A549 (cell line): ENCODE results near the gene PNPLA1. TPM values are rescaled to one million over a fixed set of nuclear protein-coding genes. Genes with fewer than 3 reads are reported as not detected.

Source experiments
- ATAC-seq, 2 experiments: fragments of 200-7000 bp in 1 of 2; fragments of >200 bp in 1 of 2; cut with Nextera tagmentation in 1 of 2; cut with Tn5 transposase in 1 of 2; 3 replicates each; pipeline versions ENCODE4 v1.8.0 to v1.9.1; 2018 to 2020; ENCODE audit warnings: mild to moderate bottlenecking in 1 of 2, moderate library complexity in 1 of 2
- CTCF ChIA-PET: fragments of 300-600 bp; sonication (Branson Sonifier 250); formaldehyde crosslinking; extraction: SDS; loops from one replicate; lab custom pipeline; 2021; ENCODE audit warnings: antibody characterized with exemption, inconsistent platforms; lab: Yijun Ruan, JAX
- POLR2A ChIA-PET: fragments of 350-600 bp; formaldehyde crosslinking; extraction: SDS; loops from one replicate; lab custom pipeline; 2021; ENCODE audit warnings: antibody characterized with exemption, inconsistent platforms; lab: Yijun Ruan, JAX
- DNase-seq, 2 experiments: peaks; one replicate each; pipeline versions ENCODE4 v3.0.0 to v3.0.0-alpha.2; 2011 to 2016; ENCODE audit warnings: low read depth in 1 of 2, low spot score in 1 of 2
- FAIRE-seq: peaks from 2 replicates; lab custom pipeline; 2011; peaks lifted over from hg19 to GRCh38; lab: Jason Lieb, UNC
- H3K27ac ChIP-seq, 2 experiments: fragments of >200 bp; sonication (Bioruptor Twin); formaldehyde crosslinking; 3 replicates each; pipeline ENCODE4 v1.5.1; 2016 to 2017
- H3K4me1 ChIP-seq: fragments of >200 bp; sonication (Bioruptor Twin); formaldehyde crosslinking; 3 replicates; pipeline ENCODE4 v1.6.1; 2016
- H3K4me2 ChIP-seq: fragments of >200 bp; sonication (Bioruptor Twin); formaldehyde crosslinking; 3 replicates; pipeline ENCODE4 v1.6.1; 2016
- H3K4me3 ChIP-seq: fragments of >200 bp; sonication (Bioruptor Twin); formaldehyde crosslinking; 3 replicates; pipeline ENCODE4 v1.5.1; 2016
- H3K9me3 ChIP-seq: fragments of >200 bp; sonication (Bioruptor Twin); formaldehyde crosslinking; 3 replicates; pipeline ENCODE4 v1.6.1; 2016
- CBX2 ChIP-seq: fragments of 200-600 bp; sonication (generic); IDR thresholded peaks from 2 replicates; pipeline ENCODE4 v1.6.1; 2016; ENCODE audit warnings: low read depth, mild to moderate bottlenecking, borderline replicate concordance
- CBX8 ChIP-seq: fragments of 200-600 bp; sonication (generic); IDR thresholded peaks from 2 replicates; pipeline ENCODE4 v1.6.1; 2016
- CHD2 ChIP-seq: fragments of 150-350 bp; IDR thresholded peaks from 2 replicates; pipeline ENCODE4 v1.6.1; 2014; ENCODE audit warnings: low read length; ENCODE audit not compliant: partially characterized antibody
- CHD4 ChIP-seq: fragments of 200-600 bp; sonication (generic); IDR thresholded peaks from 2 replicates; pipeline ENCODE4 v1.6.1; 2016; ENCODE audit warnings: antibody characterized with exemption, mild to moderate bottlenecking, borderline replicate concordance
- EHF ChIP-seq: fragments of 250-450 bp; sonication (Bioruptor Pico); IDR thresholded peaks from 2 replicates; pipeline ENCODE4 v1.5.0; 2020; ENCODE audit warnings: mild to moderate bottlenecking
- FOXS1 ChIP-seq: fragments of 250-450 bp; sonication (Bioruptor Pico); IDR thresholded peaks from 2 replicates; pipeline ENCODE4 v1.5.0; 2020; ENCODE audit warnings: mild to moderate bottlenecking, moderate library complexity
- HEYL ChIP-seq: fragments of 250-450 bp; sonication (Bioruptor Pico); IDR thresholded peaks from 2 replicates; pipeline ENCODE4 v1.8.0; 2021; ENCODE audit warnings: mild to moderate bottlenecking, moderate library complexity
- KDM1A ChIP-seq: fragments of 200-600 bp; sonication (generic); IDR thresholded peaks from 2 replicates; pipeline ENCODE4 v1.6.1; 2016; ENCODE audit warnings: low read depth, mild to moderate bottlenecking
- NPAS2 ChIP-seq: fragments of 250-450 bp; sonication (Bioruptor Pico); IDR thresholded peaks from 2 replicates; pipeline ENCODE4 v1.8.0; 2022; ENCODE audit warnings: mild to moderate bottlenecking, moderate library complexity, borderline replicate concordance
- POLR2A ChIP-seq: IDR thresholded peaks from 2 replicates; pipeline ENCODE4 v1.6.1; 2012; ENCODE audit warnings: mild to moderate bottlenecking, low read length
- POLR2AphosphoS2 ChIP-seq: conservative IDR thresholded peaks from 2 replicates; pipeline ENCODE4 v1.6.1; 2012; ENCODE audit warnings: low read length, improper control_type of control experiment, inconsistent platforms
- RARB ChIP-seq: fragments of 250-450 bp; sonication (Bioruptor Pico); IDR thresholded peaks from 2 replicates; pipeline ENCODE4 v1.8.0; 2021; ENCODE audit warnings: mild to moderate bottlenecking, moderate library complexity
- RFX5 ChIP-seq: fragments of 450-650 bp; IDR thresholded peaks from 2 replicates; pipeline ENCODE4 v1.7.1; 2014; ENCODE audit warnings: antibody characterized with exemption, mild to moderate bottlenecking, moderate library complexity
- TFCP2L1 ChIP-seq: fragments of 250-450 bp; sonication (Bioruptor Pico); IDR thresholded peaks from 2 replicates; pipeline ENCODE4 v1.5.0; 2021; ENCODE audit warnings: mild to moderate bottlenecking
- ZNF302 ChIP-seq: fragments of 250-450 bp; sonication (Bioruptor Pico); IDR thresholded peaks from 2 replicates; pipeline ENCODE4 v1.9.0; 2021; ENCODE audit warnings: inconsistent platforms, mild to moderate bottlenecking, moderate library complexity
- ZSCAN20 ChIP-seq: fragments of 250-450 bp; sonication (Bioruptor Pico); IDR thresholded peaks from 2 replicates; pipeline ENCODE4 v1.8.0; 2022; ENCODE audit warnings: mild to moderate bottlenecking, moderate library complexity
- WGBS: methylation state at CpG from one replicate; pipeline ENCODE4 v1.1.6; 2017; ENCODE audit errors: missing lambda C conversion rate; 5-methylcytosine and 5-hydroxymethylcytosine counted together
- polyA plus RNA-seq, 4 experiments: library from polyadenylated mRNA; depleted of rRNA in 3 of 4; stranded (reverse); fragments of >200 nt; fragmentation: RNase III in 1 of 4; extraction: RNeasy Plus Mini Kit Qiagen cat#74134 plus additional on column Dnase treatment in 1 of 4; gene quantifications; 2 replicates in 3 of 4; 3 replicates in 1 of 4; pipeline ENCODE4 v1.2.3, GENCODE V29; 2011 to 2017
- TF ChIP-seq, protein P1 (sequence below): fragments of 150-350 bp; IDR thresholded peaks from 2 replicates; pipeline ENCODE4 v1.6.1; 2014; ENCODE audit warnings: low read depth, mild to moderate bottlenecking, low read length
- TF ChIP-seq, protein P2 (sequence below): fragments of 250-450 bp; sonication (Bioruptor Pico); IDR thresholded peaks from 2 replicates; pipeline ENCODE4 v1.5.0; 2021; ENCODE audit warnings: mild to moderate bottlenecking, moderate library complexity, borderline replicate concordance
- TF ChIP-seq, protein P3 (sequence below): IDR thresholded peaks from 2 replicates; pipeline ENCODE4 v1.6.1; 2012
- TF ChIP-seq, protein P4 (sequence below): fragments of 200-600 bp; sonication (generic); IDR thresholded peaks from 2 replicates; pipeline ENCODE4 v1.6.1; 2016; ENCODE audit warnings: antibody characterized with exemption, mild to moderate bottlenecking, moderate library complexity

Gene PNPLA1
- polyA plus RNA-seq, 2 of the 4 experiments (the other 2 are of a cell fraction): 0.09 TPM; not detected in 1

DNA sequence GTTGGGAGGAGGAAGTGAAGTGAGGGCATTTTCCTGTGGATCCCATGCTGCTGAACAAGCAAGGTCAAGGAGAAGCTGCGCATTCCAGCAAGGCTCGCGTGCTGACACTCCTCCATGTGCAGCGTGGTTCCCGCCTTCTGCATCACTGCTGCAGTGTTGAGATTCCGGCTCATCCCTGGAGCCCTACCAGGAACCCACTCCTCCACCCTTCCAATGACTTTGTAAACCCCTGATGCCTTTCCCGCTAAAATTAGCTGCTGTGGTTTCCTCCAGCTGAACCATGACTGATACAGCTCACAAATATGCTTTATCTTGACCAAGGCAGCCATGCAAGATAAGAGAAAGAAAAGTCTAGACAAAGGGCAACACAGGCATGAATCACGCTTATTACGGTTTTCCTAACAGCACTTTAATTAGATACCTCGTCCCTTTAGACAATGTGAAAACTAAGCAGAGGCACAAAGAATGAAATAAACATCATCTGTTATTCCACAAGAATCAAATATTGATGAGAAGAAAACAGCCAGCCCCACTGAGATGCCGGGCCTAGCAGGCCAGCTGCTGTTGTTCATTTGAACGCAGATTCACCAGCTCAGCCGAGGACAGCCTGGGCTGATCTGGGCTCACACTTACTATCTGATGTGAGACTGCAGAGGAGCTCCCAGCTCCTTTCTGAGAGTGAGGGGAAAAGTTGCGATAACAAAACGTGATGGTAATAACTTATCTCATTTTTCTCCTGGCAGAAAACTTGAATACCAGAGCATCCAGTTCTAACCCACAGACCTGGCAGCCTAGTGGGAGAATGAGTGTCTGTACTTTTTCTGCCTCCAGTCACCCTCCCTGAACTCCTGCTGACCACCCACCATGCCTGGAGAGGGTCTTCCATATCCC, 81.1 kb downstream of the PNPLA1 start:
- no peak for TF ChIP-seq EHF (CRISPR knock-in tag)
- TF ChIP-seq RARB (CRISPR knock-in tag): no peak
- TF ChIP-seq, protein P1, sequence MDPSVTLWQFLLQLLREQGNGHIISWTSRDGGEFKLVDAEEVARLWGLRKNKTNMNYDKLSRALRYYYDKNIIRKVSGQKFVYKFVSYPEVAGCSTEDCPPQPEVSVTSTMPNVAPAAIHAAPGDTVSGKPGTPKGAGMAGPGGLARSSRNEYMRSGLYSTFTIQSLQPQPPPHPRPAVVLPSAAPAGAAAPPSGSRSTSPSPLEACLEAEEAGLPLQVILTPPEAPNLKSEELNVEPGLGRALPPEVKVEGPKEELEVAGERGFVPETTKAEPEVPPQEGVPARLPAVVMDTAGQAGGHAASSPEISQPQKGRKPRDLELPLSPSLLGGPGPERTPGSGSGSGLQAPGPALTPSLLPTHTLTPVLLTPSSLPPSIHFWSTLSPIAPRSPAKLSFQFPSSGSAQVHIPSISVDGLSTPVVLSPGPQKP: no peak
- no peak for TF ChIP-seq HEYL
- TF ChIP-seq, protein P2, sequence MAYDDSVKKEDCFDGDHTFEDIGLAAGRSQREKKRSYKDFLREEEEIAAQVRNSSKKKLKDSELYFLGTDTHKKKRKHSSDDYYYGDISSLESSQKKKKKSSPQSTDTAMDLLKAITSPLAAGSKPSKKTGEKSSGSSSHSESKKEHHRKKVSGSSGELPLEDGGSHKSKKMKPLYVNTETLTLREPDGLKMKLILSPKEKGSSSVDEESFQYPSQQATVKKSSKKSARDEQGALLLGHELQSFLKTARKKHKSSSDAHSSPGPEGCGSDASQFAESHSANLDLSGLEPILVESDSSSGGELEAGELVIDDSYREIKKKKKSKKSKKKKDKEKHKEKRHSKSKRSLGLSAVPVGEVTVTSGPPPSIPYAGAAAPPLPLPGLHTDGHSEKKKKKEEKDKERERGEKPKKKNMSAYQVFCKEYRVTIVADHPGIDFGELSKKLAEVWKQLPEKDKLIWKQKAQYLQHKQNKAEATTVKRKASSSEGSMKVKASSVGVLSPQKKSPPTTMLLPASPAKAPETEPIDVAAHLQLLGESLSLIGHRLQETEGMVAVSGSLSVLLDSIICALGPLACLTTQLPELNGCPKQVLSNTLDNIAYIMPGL (CRISPR knock-in tag): no peak
- TF ChIP-seq POLR2A: no peak
- TF ChIP-seq KDM1A: no peak
- TF ChIP-seq, protein P3, sequence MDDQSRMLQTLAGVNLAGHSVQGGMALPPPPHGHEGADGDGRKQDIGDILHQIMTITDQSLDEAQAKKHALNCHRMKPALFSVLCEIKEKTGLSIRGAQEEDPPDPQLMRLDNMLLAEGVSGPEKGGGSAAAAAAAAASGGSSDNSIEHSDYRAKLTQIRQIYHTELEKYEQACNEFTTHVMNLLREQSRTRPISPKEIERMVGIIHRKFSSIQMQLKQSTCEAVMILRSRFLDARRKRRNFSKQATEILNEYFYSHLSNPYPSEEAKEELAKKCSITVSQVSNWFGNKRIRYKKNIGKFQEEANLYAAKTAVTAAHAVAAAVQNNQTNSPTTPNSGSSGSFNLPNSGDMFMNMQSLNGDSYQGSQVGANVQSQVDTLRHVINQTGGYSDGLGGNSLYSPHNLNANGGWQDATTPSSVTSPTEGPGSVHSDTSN: no peak
- TF ChIP-seq NPAS2: no peak
- no peak for TF ChIP-seq ZSCAN20
- TF ChIP-seq POLR2AphosphoS2: no peak
- no peak for TF ChIP-seq FOXS1 (CRISPR knock-in tag)
- TF ChIP-seq RFX5: no peak
- TF ChIP-seq ZNF302 (CRISPR knock-in tag): no peak
- TF ChIP-seq TFCP2L1 (CRISPR knock-in tag): no peak
- TF ChIP-seq CHD4: no peak
- no peak for TF ChIP-seq CBX2
- no peak for TF ChIP-seq CHD2
- ATAC-seq (no peak), FAIRE-seq (no peak)

DNA sequence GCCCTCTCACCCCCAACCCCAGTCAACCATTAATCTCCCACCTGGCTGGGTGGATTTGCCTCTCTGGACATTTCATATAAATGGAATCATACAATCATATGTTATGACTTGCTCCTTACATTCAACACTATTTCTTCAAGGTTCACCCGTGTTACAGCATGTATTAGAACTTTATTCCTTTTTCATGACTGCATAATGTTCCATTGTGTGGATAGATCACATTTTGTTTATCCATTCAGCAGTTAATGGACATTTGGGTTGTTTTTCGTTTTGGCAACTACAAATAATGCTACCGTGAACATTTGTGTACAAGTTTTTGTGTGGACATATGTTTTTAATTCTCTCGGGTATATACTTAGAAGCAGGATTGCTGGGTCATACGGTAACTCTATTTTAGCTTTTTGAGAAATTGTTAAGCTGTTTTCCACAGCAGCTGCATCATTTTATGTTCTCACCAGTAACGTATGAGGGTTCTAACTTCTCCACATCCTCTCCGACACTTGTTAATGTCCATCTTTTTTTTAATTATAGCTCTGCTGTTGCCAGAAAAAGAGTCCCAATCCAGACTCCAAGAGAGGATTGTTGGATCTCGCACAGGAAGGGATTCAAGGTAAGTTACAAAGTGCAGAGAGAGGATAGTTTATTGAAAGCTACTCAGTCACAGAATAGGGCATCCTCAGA, 82.8 kb downstream of the PNPLA1 start:
- Histone ChIP-seq H3K4me3 (no peak overlapping the region), H3K27ac (no peak overlapping the region), H3K9me3 (no peaks in the 10 kb centered on the region), H3K4me1 (no peaks in the 10 kb centered on the region), H3K4me2 (no peak overlapping the region)
- DNase-seq: no peak
- 55% methylated on average over 8 of the region's 8 CpGs for WGBS
- no peak for ATAC-seq
- TF ChIP-seq, protein P4, sequence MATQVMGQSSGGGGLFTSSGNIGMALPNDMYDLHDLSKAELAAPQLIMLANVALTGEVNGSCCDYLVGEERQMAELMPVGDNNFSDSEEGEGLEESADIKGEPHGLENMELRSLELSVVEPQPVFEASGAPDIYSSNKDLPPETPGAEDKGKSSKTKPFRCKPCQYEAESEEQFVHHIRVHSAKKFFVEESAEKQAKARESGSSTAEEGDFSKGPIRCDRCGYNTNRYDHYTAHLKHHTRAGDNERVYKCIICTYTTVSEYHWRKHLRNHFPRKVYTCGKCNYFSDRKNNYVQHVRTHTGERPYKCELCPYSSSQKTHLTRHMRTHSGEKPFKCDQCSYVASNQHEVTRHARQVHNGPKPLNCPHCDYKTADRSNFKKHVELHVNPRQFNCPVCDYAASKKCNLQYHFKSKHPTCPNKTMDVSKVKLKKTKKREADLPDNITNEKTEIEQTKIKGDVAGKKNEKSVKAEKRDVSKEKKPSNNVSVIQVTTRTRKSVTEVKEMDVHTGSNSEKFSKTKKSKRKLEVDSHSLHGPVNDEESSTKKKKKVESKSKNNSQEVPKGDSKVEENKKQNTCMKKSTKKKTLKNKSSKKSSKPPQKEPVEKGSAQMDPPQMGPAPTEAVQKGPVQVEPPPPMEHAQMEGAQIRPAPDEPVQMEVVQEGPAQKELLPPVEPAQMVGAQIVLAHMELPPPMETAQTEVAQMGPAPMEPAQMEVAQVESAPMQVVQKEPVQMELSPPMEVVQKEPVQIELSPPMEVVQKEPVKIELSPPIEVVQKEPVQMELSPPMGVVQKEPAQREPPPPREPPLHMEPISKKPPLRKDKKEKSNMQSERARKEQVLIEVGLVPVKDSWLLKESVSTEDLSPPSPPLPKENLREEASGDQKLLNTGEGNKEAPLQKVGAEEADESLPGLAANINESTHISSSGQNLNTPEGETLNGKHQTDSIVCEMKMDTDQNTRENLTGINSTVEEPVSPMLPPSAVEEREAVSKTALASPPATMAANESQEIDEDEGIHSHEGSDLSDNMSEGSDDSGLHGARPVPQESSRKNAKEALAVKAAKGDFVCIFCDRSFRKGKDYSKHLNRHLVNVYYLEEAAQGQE: no peak
- TF ChIP-seq CBX8: peak; percentile 50; the same call in 1 of the 2 replicates
- no peak for FAIRE-seq
- ChIA-PET POLR2A (no interaction called here), CTCF (interaction anchor here (0.8 to 5.0 kb wide), 4 partner anchors 8 to 229 kb away, joined by 3 to 26 read pairs (median 3); no protein-coding TSS in a partner anchor)

More for the DNA sequence above, 81.1 kb downstream of the PNPLA1 start:
- Histone ChIP-seq H3K27ac (no peak overlapping the region), H3K4me1 (no peaks in the 10 kb centered on the region), H3K4me3 (no peak overlapping the region), H3K9me3 (no peaks in the 10 kb centered on the region), H3K4me2 (no peak overlapping the region)
- no peak for DNase-seq
- ChIA-PET CTCF (interaction anchor here (5.0 to 8.2 kb wide), 2 partner anchors 8 to 10 kb away, joined by 26 to 46 read pairs; no protein-coding TSS in a partner anchor), POLR2A (no interaction called here)
- WGBS: 86% methylated on average over 15 of the region's 15 CpGs
